HG03103 (cell line): ENCODE measurements around the gene ARG2.

Source experiments
- ATAC-seq: cut with Tn5 transposase; IDR thresholded peaks from one replicate; pipeline ENCODE4 v1.9.1; 2021; ENCODE audit warnings: low read depth; ENCODE audit not compliant: unreplicated experiment

Gene ARG2

DNA sequence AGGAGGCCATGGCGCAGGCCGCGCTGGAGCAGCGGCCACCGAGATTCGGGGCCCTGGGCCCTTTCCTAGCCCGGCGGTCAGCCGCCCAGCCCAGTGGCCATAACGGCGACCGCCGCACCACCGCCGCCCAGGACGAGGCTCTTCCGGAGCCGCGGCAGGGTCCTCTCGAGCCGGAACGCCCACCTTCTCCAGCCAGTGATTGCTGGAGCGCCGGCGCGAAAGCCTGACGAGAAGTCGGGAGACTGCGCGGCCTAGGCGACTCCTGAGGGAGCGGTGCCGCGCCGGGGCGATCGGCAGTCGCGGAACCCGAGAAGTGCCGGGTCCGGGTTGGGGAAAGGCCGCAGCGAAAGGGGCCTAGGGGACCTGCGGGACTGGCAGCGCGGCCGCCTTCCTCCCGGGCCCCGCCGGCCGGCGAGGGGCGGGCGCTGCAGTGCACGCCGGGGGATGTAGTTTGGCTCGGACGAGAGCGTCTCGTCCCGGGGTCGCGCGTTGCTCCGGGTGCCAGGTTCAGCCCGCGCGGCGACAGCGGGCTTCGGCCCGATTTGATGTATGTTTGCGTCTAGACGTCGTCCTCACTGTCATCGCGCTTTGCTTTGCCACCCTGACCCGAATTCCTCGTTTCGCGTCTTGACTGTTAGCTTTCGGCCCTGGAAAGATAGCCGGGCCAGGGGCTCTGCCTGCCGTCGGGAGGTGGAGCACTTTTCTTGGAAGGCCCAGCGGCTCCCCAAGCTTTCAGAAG is 54.9 kb downstream of the ARG2 start, which contains the start of gene VTI1B:
Gene VTI1B, minus strand, starts transcription at position 153 of the 739 bp plus-strand sequence. Its CDS starts 143 bp downstream, at position 10.
- ATAC-seq, result peak; percentile 88

DNA sequence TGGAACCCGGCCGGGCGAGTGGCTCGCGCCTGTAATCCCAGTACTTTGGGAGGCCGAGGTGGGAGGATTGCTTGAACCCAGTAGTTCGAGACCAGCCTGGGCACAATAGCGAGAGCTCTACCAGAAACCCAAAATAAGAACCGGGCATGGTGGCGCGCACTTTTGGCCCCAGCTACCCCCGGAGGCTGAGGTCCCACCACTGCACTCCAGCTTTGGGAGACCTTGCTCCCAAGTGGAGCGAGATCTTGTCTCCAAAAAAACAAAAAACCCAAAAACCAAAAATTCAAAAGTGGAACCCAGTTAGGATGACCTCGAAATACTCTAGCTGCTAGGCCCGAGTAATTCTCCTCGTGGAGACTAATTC is 55.5 kb downstream of the ARG2 start:
- ATAC-seq, result no peak

DNA sequence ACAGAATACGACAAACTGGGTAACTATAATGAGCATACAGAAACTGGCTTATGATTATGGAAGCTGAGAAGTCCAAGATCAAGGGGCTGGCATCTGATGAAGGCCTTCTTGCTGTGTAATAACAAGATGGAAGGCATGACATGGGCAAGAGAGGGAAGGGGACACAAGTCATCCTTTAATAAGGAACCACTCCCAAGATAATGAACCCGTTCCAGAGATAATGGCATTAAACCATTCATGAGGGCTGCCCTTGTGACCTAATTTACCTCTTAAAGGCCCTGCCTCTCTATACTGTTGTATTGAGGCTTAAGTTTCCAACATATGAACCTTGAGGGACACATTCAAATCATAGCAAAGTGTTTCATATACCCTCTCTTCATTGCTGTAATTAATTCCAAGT is 59.3 kb downstream of the ARG2 start:
- no peak for ATAC-seq

DNA sequence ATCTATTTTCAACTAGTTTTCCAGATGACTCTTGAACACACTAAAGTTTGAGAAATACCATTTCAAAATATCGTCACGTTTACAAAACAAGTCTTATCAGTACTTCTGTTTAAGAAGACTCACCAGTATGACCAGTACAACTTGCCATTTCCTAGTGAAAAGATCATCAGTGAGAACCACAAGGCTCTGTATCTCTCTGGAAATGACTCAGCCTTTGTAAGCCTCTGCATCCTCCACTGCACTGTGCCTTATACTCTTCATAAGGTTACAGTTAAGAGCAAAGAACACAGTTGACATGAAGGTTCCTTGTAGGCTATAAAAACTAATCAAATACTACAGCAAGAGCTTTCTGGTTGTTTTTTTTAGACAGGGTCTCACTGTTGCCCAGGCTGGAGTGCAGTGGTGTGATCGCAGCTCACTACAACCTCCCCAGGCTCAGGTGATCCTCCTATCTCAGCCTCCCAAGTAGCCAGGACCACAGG is 60.4 kb downstream of the ARG2 start:
- peak; percentile 98 for ATAC-seq

DNA sequence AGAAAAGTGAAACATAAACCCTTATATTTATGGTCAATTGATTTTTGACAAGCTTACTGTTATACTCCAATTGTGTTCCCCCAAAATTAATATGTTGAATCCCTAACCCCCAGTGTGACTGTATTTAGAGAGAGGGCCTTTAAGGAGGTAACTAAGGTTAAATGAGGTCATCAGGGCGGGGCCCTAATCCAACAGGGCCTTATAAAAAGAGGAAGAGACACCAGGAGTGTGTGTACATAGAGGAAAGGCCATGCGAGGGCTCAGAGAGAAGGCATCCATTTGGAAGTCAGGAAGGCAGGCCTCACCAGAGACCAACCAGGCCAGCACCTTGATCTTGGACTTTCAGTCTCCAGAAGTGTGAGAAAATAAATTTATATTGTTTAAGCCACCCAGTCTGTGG is 61.2 kb downstream of the ARG2 start:
- no peak for ATAC-seq

DNA sequence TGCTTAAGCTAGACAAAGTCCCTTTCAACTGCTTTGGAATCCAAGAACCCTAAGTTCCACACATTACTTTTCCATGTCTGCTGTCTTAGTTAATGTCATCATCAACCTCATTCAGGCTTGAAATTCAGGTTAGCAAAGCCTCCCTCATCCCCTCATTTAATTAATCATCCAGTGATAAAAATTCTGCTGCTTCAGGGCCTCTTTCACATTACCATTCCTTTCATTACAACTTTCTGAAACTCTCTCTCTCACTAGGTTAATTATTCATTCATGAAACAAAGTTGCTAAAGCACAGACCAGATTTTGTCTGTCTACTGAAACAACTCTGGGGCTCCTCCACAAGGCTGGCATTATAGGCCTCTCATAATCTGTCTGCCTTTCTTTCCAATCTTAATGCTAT is 64.1 kb downstream of the ARG2 start:
- ATAC-seq, result no peak

DNA sequence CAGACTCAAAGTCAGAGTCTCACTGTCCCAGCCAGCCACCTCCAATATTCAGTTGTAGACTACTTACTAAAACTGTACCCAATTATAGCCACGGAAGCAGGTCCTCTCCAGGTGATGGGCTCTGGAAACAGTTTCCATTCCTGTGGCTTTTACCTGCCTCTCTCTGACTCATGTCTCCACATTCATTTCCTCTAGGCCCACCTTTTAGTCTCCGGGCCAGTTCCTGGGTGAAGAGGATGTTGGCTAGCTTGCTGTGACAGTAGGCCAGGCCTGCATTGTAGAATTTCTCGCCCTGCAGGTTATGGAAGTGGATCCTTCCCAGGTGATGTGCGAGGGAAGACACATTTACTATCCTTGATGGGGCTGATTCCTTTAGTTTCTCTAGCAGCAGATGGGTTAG is 70.3 kb downstream of the ARG2 start:
- ATAC-seq, result no peak

DNA sequence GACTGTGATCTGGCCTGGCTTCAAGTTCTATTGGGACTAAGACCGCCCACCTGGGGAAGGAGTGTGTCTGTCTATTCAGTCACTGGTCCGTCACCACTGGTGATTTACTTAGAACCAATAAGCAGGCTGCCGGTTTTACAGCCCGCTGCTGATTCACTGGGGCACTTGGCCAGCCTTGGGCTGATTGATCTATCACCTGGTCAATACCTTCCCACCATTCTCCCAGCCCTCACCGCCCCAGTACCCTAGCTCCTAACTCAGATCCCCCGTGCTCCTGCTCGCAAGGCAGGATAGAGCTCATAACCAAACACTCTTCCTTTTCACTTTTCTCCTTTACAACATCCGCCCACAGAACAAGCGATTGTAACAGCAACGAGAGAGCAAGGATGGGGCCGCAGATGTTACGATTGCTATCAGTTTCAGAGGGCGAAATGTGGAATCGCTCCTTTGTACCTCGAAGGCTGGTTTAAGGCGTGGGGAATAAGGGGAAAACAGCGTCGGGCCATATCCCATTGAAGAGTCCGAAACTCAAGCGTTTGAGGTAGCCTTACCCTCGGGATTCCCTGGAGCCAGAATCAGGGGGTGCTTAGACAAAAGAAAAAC is 75.2 kb downstream of the ARG2 start:
- peak; percentile 85 for ATAC-seq

DNA sequence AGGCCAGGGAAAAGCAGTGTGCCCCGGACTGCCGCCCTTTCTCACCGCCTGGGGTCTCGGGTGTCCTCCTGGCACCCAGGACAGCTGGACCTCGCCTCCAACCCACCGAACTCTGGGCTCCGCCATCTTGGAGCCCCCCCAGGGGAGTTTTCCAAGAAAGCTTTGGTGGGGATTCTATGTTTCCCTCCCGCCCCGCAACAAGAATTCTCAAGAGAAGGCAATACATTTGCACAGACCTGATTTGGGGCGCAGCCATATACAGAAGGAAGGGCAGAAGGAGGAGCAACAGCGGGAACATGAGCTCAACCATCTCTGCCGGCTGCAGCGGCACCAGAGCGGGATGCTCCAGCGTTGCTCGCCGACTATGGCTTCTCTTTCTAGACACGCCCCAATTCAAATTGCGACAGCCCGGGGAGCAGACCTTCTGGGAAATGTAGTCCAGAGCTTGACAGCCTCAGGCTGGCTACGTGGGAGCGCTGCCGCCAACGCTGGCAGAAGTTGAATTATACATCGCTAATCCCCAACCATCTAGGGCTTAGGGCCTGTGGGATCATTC is 75.8 kb downstream of the ARG2 start, which contains the start of gene RDH11:
Gene RDH11, minus strand, starts transcription at position 371 of the 556 bp plus-strand sequence. Its CDS starts 61 bp downstream, at position 310.
- peak; percentile 83 for ATAC-seq

DNA sequence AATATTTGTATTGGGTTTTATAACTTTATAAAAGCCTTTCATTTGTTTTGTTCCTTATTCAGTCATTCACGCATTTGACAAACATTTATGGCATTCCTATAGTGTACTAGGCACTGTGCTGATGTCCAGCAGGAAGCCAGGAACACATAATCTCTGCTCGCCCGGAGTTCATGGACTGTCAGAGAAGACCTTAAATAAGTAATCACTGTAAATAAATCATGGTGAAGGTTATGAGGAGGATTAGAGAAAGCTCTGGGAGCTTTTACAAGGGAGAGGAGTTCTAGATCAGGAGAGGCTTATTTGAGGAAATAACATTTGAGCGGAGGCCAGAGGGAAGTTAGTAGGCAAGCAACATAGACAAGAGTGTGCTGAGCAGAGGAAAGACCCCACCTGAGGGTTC is 77.3 kb downstream of the ARG2 start:
- no peak for ATAC-seq

DNA sequence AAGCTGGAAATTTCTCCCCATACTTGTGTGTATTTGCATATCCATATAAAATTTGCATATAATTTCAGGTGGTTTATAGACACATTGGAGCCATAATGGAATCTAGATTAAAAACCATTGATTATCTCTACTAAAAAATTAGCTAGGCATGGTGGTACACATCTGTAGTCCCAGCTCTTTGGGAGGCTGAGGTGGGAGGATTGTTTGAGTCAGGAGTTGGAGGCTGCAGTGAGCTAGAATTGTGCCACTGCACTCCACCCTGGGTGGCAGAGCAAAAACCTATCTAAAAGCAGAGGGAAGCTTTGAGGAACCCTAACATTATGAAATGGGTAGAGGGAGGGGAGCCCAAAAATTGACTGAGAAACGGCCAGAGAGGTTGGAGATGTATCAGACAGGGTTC is 78.5 kb downstream of the ARG2 start:
- no peak for ATAC-seq
